GM23338 (cell line): ENCODE results near the gene ANXA8L1. TPM values are rescaled to one million over a fixed set of nuclear protein-coding genes. Genes with fewer than 3 reads are reported as not detected.

ENCODE experiments used
- ATAC-seq: fragments of 200-7000 bp; cut with Tn5 transposase; 3 replicates; pipeline ENCODE4 v1.9.1; 2020
- DNase-seq: peaks from one replicate; pipeline ENCODE4 v3.0.0-alpha.2; 2015; ENCODE audit warnings: low spot score
- H2AFZ ChIP-seq: fragments of 200-600 bp; sonication (generic); 2 replicates; pipeline ENCODE4 v1.8.0; 2016; ENCODE audit warnings: antibody characterized with exemption, mild to moderate bottlenecking, moderate library complexity
- H3F3A ChIP-seq: fragments of 200-600 bp; sonication (generic); replicated peaks from 2 replicates; pipeline ENCODE4 v1.8.0; 2017; ENCODE audit warnings: antibody characterized with exemption, mixed run types, low read depth
- H3K27ac ChIP-seq: fragments of 200-600 bp; sonication (generic); 2 replicates; pipeline ENCODE4 v1.6.1; 2016; ENCODE audit warnings: low read depth
- H3K27me3 ChIP-seq: fragments of 200-600 bp; sonication (generic); 2 replicates; pipeline ENCODE4 v1.8.0; 2016; ENCODE audit warnings: mild to moderate bottlenecking, mixed run types, moderate library complexity; ENCODE audit not compliant: insufficient read depth
- H3K36me3 ChIP-seq: fragments of 200-600 bp; sonication (generic); 2 replicates; pipeline ENCODE4 v1.8.0; 2016; ENCODE audit warnings: mild to moderate bottlenecking; ENCODE audit not compliant: insufficient read depth
- H3K4me1 ChIP-seq: fragments of 200-600 bp; sonication (generic); 2 replicates; pipeline ENCODE4 v1.8.0; 2016; ENCODE audit warnings: mild to moderate bottlenecking, moderate library complexity; ENCODE audit not compliant: insufficient read depth
- H3K4me2 ChIP-seq: fragments of 200-600 bp; sonication (generic); 2 replicates; pipeline ENCODE4 v1.7.1; 2017; ENCODE audit warnings: mixed run types
- H3K4me3 ChIP-seq: fragments of 200-600 bp; sonication (generic); 2 replicates; pipeline ENCODE4 v1.6.1; 2016; ENCODE audit warnings: mixed run types
- H3K79me2 ChIP-seq: fragments of 200-600 bp; sonication (generic); replicated peaks from 2 replicates; pipeline ENCODE4 v1.8.0; 2017; ENCODE audit warnings: mild to moderate bottlenecking; ENCODE audit not compliant: insufficient read depth
- H3K9me2 ChIP-seq: fragments of 200-600 bp; sonication (generic); 2 replicates; pipeline ENCODE4 v1.8.0; 2017; ENCODE audit not compliant: insufficient read depth
- H4K20me1 ChIP-seq: fragments of 200-600 bp; sonication (generic); replicated peaks from 2 replicates; pipeline ENCODE4 v1.8.0; 2017; ENCODE audit warnings: mild to moderate bottlenecking; ENCODE audit not compliant: insufficient read depth
- H3K27ac Mint-ChIP-seq: 2 replicates; pipeline ENCODE4 v1.8.0; 2020; ENCODE audit warnings: inconsistent platforms, mild to moderate bottlenecking, moderate library complexity, mixed read lengths
- H3K27me3 Mint-ChIP-seq: 3 replicates; pipeline ENCODE4 v1.8.0; 2022; ENCODE audit warnings: low read depth, mild to moderate bottlenecking, moderate library complexity, mixed read lengths, inconsistent platforms; ENCODE audit not compliant: insufficient read depth, poor library complexity
- H3K36me3 Mint-ChIP-seq: 3 replicates; pipeline ENCODE4 v1.8.0; 2021; ENCODE audit warnings: low read depth, mild to moderate bottlenecking, inconsistent platforms, moderate library complexity, mixed read lengths
- H3K4me1 Mint-ChIP-seq: 3 replicates; pipeline ENCODE4 v1.8.0; 2020; ENCODE audit warnings: mild to moderate bottlenecking, inconsistent platforms, mixed read lengths
- H3K4me3 Mint-ChIP-seq: 3 replicates; pipeline ENCODE4 v1.8.0; 2021; ENCODE audit warnings: moderate library complexity, mild to moderate bottlenecking, inconsistent platforms, mixed read lengths
- H3K9me3 Mint-ChIP-seq: 3 replicates; pipeline ENCODE4 v1.8.0; 2020; ENCODE audit warnings: moderate library complexity, mild to moderate bottlenecking, inconsistent platforms, mixed read lengths
- CREB1 ChIP-seq: fragments of 250-450 bp; sonication (Bioruptor Pico); IDR thresholded peaks from 2 replicates; pipeline ENCODE4 v1.5.0; 2020; ENCODE audit warnings: low read depth, mild to moderate bottlenecking, moderate library complexity
- EZH2 ChIP-seq: fragments of 200-600 bp; sonication (generic); IDR thresholded peaks from one replicate; pipeline ENCODE4 v1.8.0; 2017; ENCODE audit warnings: antibody characterized with exemption, mild to moderate bottlenecking, low read depth; ENCODE audit not compliant: unreplicated experiment
- EZH2phosphoT487 ChIP-seq: fragments of 200-600 bp; sonication (generic); IDR thresholded peaks from one replicate; pipeline ENCODE4 v1.8.1; 2018; ENCODE audit warnings: antibody characterized with exemption; ENCODE audit not compliant: unreplicated experiment
- JUNB ChIP-seq: IDR thresholded peaks from one replicate; pipeline ENCODE4 v1.6.1; 2016; ENCODE audit warnings: antibody characterized with exemption; ENCODE audit not compliant: unreplicated experiment
- ZNF114 ChIP-seq: fragments of 250-450 bp; sonication (Bioruptor Pico); IDR thresholded peaks from 2 replicates; pipeline ENCODE4 v1.5.0; 2020; ENCODE audit warnings: mild to moderate bottlenecking, moderate library complexity
- polyA plus RNA-seq: library from polyadenylated mRNA; unstranded; fragments of >200 nt; fragmentation: Nextera tagmentation; extraction: Ambion mirVana; gene quantifications from 2 replicates; pipeline ENCODE4 v1.2.1, GENCODE V29; 2016
- total RNA-seq: library from RNA; depleted of rRNA; stranded (reverse); fragments of >200 nt; shearing (Covaris generic); gene quantifications from 2 replicates; pipeline ENCODE4 v1.2.3, GENCODE V29; 2014
- TF ChIP-seq, protein P1 (sequence below), 2 experiments: fragments of 200-600 bp in 1 of 2; sonication (generic) in 1 of 2; conservative IDR thresholded peaks; 2 replicates each; pipeline versions ENCODE4 v1.5.1 to v1.6.1; 2016 to 2017; ENCODE audit warnings: antibody characterized with exemption in 2 of 2, low read depth in 2 of 2, mild to moderate bottlenecking in 2 of 2, moderate library complexity in 1 of 2
- TF ChIP-seq, protein P2 (sequence below): IDR thresholded peaks from 2 replicates; pipeline ENCODE4 v1.6.1; 2016; ENCODE audit warnings: antibody characterized with exemption
- TF ChIP-seq, protein P3 (sequence below): fragments of 250-450 bp; sonication (Bioruptor Pico); IDR thresholded peaks from 2 replicates; pipeline ENCODE4 v1.5.0; 2020; ENCODE audit warnings: mild to moderate bottlenecking, moderate library complexity

The ANXA8L1 gene
- total and polyA plus RNA-seq, 2 experiments from 2014 or later, result not detected

DNA sequence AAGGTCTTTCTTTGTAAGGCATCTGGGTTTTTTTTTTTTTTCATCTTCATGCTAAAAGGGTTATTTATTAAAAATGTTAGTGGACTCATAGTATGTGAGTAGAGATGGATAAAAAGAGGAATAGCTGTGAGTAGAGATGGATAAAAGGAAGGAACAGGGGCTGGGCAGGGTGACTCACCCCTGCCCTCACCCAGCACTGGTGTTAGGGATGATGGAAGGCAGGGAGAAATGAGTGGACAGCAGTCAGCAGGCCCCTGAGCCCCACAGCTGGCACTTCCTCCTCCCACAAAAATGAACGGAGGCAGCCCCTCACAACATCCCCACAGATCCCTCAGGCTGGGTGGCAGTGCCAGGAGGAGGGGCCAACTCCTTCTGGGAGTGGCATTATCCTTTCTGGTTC is 49.5 kb upstream of the ANXA8L1 start (continued):
- TF ChIP-seq, protein P1, sequence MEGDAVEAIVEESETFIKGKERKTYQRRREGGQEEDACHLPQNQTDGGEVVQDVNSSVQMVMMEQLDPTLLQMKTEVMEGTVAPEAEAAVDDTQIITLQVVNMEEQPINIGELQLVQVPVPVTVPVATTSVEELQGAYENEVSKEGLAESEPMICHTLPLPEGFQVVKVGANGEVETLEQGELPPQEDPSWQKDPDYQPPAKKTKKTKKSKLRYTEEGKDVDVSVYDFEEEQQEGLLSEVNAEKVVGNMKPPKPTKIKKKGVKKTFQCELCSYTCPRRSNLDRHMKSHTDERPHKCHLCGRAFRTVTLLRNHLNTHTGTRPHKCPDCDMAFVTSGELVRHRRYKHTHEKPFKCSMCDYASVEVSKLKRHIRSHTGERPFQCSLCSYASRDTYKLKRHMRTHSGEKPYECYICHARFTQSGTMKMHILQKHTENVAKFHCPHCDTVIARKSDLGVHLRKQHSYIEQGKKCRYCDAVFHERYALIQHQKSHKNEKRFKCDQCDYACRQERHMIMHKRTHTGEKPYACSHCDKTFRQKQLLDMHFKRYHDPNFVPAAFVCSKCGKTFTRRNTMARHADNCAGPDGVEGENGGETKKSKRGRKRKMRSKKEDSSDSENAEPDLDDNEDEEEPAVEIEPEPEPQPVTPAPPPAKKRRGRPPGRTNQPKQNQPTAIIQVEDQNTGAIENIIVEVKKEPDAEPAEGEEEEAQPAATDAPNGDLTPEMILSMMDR (conservative IDR thresholded peaks at IDR 0.05; ENCODE audit: low read depth in 2 of 2), result no peak
- TF ChIP-seq EZH2phosphoT487, result no peak

DNA sequence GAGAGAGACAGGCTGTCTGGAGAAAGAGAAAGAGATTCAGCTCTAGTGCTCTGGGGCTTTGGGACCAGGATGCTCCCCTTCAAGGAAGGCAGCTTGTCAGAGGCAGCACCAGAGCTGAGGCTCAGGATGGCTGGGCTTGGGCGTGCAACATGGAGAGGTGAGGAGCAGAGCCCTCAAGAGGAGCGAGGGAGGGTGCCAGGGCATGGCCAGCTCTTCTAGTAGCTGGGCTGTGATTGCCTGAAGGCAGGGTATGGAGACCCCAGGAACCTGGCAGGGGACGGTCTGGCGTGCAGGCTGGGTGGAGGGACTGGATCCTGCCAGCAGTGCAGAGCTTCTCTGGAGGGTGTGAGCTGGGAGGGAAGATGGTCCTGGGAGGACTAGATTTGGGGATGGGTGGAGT is 48.6 kb upstream of the ANXA8L1 start:
- no peaks in the 10 kb centered on the region for H3K36me3 Mint-ChIP-seq
- Histone ChIP-seq H3K27me3 (no peaks in the 10 kb centered on the region), H4K20me1 (no peaks in the 10 kb centered on the region), H3K79me2 (no peaks in the 10 kb centered on the region), H3K4me1 (no peaks in the 10 kb centered on the region), H3F3A (no peaks in the 10 kb centered on the region), H3K4me3 (no peak overlapping the region), H3K4me2 (no peak overlapping the region), H3K27ac (no peak overlapping the region), H3K9me2 (no peaks in the 10 kb centered on the region), H2AFZ (no peak overlapping the region), H3K36me3 (no peaks in the 10 kb centered on the region)
- no peak overlapping the region for H3K4me3 Mint-ChIP-seq
- TF ChIP-seq JUNB, result no peak
- DNase-seq (no peak), ATAC-seq (no peak)
- no peaks in the 10 kb centered on the region; the same call in 2 of the 3 replicates for H3K9me3 Mint-ChIP-seq
- H3K27ac Mint-ChIP-seq, result no peak overlapping the region
- H3K27me3 Mint-ChIP-seq, result peaks cover 12% of the 10 kb centered on the region
- peaks cover 14% of the 10 kb centered on the region for H3K4me1 Mint-ChIP-seq

DNA sequence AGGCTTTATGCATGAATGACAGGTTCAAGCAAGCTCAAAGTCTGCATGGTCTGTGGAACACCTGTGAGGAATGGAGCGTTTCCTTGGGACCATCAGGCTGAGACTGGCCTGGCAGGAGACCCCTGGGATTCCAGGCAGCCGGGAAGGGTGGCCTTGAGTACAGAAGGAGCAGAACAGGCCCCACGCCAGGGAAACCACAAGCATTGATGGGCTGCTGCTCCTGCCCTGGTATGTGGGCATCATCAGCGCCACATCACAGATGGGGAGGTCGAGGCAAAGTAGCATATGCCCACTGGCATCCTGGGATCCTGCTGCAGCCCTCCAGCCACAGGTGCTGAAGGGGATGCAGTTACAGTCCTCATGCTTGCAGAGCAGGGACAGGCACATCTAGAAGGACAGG is 47.9 kb upstream of the ANXA8L1 start:
- H3K4me3 ChIP-seq, result no peak overlapping the region
- TF ChIP-seq ZNF114 (CRISPR knock-in tag), result no peak
- TF ChIP-seq EZH2, result no peak
- no peak for TF ChIP-seq EZH2phosphoT487
- no peak for TF ChIP-seq CREB1 (CRISPR knock-in tag)
- TF ChIP-seq, protein P2, sequence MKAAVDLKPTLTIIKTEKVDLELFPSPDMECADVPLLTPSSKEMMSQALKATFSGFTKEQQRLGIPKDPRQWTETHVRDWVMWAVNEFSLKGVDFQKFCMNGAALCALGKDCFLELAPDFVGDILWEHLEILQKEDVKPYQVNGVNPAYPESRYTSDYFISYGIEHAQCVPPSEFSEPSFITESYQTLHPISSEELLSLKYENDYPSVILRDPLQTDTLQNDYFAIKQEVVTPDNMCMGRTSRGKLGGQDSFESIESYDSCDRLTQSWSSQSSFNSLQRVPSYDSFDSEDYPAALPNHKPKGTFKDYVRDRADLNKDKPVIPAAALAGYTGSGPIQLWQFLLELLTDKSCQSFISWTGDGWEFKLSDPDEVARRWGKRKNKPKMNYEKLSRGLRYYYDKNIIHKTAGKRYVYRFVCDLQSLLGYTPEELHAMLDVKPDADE, result no peak
- TF ChIP-seq, protein P3, sequence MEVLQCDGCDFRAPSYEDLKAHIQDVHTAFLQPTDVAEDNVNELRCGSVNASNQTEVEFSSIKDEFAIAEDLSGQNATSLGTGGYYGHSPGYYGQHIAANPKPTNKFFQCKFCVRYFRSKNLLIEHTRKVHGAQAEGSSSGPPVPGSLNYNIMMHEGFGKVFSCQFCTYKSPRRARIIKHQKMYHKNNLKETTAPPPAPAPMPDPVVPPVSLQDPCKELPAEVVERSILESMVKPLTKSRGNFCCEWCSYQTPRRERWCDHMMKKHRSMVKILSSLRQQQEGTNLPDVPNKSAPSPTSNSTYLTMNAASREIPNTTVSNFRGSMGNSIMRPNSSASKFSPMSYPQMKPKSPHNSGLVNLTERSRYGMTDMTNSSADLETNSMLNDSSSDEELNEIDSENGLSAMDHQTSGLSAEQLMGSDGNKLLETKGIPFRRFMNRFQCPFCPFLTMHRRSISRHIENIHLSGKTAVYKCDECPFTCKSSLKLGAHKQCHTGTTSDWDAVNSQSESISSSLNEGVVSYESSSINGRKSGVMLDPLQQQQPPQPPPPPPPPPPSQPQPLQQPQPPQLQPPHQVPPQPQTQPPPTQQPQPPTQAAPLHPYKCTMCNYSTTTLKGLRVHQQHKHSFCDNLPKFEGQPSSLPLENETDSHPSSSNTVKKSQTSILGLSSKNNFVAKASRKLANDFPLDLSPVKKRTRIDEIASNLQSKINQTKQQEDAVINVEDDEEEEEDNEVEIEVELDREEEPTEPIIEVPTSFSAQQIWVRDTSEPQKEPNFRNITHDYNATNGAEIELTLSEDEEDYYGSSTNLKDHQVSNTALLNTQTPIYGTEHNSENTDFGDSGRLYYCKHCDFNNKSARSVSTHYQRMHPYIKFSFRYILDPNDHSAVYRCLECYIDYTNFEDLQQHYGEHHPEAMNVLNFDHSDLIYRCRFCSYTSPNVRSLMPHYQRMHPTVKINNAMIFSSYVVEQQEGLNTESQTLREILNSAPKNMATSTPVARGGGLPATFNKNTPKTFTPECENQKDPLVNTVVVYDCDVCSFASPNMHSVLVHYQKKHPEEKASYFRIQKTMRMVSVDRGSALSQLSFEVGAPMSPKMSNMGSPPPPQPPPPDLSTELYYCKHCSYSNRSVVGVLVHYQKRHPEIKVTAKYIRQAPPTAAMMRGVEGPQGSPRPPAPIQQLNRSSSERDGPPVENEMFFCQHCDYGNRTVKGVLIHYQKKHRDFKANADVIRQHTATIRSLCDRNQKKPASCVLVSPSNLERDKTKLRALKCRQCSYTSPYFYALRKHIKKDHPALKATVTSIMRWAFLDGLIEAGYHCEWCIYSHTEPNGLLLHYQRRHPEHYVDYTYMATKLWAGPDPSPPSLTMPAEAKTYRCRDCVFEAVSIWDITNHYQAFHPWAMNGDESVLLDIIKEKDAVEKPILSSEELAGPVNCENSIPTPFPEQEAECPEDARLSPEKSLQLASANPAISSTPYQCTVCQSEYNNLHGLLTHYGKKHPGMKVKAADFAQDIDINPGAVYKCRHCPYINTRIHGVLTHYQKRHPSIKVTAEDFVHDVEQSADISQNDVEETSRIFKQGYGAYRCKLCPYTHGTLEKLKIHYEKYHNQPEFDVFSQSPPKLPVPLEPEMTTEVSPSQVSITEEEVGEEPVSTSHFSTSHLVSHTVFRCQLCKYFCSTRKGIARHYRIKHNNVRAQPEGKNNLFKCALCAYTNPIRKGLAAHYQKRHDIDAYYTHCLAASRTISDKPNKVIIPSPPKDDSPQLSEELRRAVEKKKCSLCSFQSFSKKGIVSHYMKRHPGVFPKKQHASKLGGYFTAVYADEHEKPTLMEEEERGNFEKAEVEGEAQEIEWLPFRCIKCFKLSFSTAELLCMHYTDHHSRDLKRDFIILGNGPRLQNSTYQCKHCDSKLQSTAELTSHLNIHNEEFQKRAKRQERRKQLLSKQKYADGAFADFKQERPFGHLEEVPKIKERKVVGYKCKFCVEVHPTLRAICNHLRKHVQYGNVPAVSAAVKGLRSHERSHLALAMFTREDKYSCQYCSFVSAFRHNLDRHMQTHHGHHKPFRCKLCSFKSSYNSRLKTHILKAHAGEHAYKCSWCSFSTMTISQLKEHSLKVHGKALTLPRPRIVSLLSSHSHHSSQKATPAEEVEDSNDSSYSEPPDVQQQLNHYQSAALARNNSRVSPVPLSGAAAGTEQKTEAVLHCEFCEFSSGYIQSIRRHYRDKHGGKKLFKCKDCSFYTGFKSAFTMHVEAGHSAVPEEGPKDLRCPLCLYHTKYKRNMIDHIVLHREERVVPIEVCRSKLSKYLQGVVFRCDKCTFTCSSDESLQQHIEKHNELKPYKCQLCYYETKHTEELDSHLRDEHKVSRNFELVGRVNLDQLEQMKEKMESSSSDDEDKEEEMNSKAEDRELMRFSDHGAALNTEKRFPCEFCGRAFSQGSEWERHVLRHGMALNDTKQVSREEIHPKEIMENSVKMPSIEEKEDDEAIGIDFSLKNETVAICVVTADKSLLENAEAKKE (CRISPR knock-in tag), result no peak

More for the DNA sequence above, 47.9 kb upstream of the ANXA8L1 start:
- Histone ChIP-seq H3K4me2 (no peak overlapping the region), H3K36me3 (no peaks in the 10 kb centered on the region), H3K27ac (no peak overlapping the region), H3F3A (no peaks in the 10 kb centered on the region), H3K4me1 (no peaks in the 10 kb centered on the region), H2AFZ (no peak overlapping the region), H3K27me3 (no peaks in the 10 kb centered on the region), H4K20me1 (no peaks in the 10 kb centered on the region), H3K79me2 (no peaks in the 10 kb centered on the region), H3K9me2 (no peaks in the 10 kb centered on the region)
- ATAC-seq (no peak), DNase-seq (no peak)
- Mint-ChIP-seq H3K4me1 (peaks cover 14% of the 10 kb centered on the region), H3K36me3 (no peaks in the 10 kb centered on the region), H3K9me3 (no peaks in the 10 kb centered on the region; the same call in 2 of the 3 replicates), H3K27ac (no peak overlapping the region), H3K27me3 (peaks cover 12% of the 10 kb centered on the region), H3K4me3 (no peak overlapping the region)
